ENCODE measurements around the gene VDAC2.

The VDAC2 gene

DNA sequence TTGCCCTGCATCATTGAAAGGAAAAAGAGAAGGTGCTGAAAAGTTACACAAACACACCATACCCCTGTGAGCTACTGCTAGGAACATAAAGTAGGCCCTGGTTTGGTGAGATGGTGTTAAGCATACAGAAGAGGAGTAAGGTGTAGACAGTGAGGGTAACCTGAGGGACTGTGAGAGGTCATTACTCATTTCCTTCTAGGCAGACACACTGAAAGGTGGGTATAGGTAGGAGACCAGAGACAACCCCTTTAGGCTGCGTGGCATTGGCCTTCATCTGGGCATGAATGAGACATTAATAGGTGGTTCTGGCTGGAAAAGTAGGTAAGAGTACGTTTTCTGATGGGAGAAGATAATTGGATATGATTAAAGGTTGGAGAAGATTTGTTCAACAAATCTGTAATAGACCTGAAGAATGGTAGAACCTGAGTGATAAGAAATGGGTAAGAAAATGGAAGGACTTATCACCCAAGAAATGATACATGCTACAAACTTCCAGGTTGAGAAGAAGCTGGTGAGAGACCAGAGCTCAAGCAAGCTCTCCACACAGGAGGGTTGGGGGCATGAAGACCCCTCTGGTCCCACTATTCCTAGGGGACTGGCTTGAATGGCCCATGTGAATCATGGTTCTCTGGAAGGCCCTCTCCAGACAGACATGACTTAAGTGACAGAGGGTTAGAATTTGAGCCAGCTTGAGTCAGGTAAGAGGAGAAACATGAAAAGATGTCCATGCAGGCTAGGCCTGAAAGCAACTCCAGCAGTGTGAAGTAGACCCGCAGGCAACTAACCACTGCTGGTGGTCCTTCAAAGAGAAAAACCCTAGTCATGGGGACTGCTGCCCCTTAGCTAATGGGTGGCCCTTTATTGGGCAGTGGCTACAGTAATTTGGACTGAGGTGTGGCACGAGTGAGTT, 21.3 kb downstream of the VDAC2 start:
- DNase-seq, result no peak

DNA sequence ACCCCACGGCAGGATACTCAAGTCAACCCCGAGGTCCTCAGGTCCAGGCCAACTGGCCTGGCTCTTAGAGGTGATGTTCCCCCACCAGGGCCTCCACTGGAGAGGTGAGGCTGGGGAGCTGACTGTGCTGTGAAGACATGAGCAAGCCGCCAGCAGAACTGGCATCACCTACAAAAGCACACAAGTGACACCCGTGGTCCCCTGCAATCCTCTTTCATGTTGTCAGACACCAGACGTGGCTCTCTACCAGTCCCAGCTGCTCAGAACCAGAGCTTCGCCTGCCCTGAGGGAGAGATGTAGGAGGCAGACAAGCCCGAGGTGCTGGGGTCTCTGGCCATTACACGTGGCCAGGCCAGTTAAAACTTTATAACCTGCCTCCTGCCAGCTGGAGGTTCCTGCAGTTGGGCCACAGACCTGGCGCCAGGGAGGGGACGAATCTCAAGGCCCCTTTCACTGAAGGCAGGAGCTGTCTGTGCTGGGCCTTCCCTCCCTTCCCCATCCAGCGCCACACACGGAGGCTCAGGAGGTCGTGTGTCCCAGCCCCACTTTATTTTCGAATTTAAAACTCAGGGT, 22.9 kb downstream of the VDAC2 start:
- no peak for DNase-seq

DNA sequence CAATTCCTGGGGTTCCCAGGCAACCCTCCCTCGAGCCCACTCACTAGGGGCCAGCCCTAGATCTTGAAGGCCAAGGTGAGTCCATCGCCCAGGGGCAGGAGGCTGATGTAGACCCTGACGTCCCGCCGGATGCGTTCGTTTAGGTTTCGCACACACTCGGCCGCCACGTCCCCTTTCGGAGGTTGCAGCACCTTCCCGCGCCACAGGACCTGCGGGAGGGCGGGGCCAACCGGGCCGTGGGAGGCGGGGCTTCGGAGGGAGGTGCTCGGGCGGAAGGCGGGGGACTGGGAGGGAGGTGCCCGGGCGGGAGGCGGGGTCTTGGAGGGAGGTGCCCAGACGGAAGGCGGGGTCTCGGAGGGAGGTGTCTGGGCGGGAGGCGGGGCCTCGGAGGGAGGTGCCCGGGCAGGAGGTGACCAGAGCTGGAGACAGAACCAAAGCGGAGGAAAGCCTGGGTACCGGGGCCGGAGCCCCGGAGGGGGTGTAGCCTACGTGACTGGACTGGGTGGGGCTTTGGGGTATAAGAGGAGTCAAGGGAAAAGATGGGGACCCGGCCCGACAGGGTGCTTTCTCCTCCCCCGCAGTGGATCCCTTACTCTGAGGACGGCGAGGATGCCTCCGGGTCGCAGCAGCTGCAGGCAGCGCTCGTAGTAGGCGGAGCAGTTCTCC, 23.6 kb downstream of the VDAC2 start:
- peak; percentile 96 for DNase-seq

DNA sequence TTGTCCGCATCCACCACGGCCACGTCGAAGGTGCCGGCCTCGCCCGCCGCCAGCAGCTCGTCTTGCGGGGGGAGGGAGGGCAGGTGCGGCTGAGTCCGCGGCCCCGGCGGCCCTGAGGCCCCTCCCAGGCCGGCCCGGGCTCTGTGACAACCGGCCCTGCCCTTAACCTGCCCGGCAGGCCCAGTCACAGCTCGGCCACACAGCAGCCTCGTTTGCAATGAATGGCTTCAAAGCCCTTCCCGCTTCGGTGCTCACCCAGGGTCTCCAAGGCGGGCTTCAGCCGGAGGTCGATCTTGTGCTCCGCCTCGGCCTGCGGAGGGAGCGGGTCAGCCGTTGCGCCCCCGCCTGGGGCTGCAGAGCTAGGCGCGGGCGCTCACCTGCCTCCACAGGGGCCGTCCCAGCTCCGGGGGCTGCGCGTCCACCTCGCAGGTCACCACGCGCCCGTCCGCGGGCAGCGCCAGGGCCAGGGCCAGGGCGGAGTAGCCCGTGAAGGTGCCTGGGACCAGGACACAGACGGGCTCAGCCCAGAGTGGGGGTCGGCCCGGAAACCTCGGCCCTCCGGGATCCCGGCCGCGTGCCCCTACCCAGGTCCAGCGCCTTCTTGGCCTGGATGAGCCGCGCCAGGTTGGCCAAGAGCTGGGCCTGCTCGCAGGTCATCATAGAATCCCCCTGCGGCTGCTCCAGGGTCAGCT, 24.2 kb downstream of the VDAC2 start:
- no peak for DNase-seq

DNA sequence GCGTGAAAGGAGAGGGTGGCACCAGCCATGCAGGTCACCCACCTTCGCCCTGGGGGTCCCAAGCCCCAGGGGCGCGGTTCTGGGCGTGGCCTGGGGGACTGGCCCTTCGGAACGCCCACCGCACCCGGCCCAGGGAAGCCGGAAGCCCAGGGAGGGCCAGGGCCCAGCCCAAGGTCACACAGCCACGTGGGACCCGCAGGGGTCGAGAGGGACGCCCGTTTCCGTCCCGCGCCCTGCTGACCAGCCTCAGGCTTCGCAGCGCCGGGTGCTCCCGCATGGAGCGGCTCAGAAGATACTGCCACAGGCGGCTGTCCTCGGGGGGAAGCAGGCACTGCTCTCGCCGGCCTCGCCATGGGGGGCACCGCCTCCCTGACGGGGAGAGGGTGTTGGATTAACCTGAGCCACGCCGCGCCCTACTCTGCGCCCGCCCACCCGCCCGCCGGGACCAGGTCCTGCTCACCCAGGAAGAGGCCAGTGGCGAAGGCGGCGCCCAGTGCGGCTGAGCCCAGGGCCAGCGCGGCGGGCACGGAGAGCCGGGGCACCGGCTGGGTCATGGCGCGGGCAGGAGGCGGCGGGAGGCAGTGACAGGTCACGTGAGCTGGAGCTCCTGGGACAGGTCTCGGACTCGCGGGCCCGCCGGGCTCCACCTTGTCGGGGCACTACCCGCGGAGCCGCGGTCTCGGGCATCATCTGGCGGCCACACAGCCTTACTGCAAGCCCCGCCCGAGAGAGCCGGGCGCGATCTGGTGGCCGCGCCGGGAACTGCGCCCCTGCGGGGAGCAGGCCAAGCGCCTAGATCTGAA, 25.0 kb downstream of the VDAC2 start, which contains the start of gene COMTD1:
Gene COMTD1 (minus strand): TSS at position 583 of the 803 bp plus-strand sequence. CDS start 29 bp downstream, at position 554.
- DNase-seq, result peak; percentile 91

DNA sequence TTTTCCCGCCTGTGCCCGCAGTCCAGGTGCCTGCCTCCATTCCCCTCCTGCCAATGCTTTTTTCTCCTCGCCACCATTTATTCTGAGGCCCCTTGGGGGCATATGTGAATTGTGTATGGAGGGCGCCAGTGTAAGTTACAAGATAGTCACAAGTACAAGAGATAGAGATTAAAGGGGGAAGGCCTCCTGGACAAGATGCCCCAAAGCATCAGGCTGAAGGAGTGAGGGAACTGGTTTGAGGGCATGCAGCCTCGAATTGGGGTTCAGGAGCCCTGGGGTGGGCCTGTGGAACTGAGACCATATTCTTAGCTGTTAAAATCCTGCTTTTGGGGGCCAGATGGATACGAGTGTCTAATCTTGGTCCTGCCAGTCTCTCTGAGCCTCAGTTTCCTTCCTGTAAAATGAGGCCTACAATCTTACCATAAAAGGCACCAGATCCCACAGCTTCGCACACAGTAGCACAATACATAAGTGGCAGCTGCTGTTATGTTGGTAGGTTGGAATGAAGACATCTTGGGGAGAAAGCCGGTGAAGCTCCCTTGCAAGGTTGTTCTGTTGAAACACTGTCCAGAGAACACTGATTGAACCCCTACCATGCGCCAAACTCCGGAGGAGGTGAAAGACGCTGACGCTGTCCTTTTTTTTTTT, 25.7 kb downstream of the VDAC2 start:
- DNase-seq, result no peak

DNA sequence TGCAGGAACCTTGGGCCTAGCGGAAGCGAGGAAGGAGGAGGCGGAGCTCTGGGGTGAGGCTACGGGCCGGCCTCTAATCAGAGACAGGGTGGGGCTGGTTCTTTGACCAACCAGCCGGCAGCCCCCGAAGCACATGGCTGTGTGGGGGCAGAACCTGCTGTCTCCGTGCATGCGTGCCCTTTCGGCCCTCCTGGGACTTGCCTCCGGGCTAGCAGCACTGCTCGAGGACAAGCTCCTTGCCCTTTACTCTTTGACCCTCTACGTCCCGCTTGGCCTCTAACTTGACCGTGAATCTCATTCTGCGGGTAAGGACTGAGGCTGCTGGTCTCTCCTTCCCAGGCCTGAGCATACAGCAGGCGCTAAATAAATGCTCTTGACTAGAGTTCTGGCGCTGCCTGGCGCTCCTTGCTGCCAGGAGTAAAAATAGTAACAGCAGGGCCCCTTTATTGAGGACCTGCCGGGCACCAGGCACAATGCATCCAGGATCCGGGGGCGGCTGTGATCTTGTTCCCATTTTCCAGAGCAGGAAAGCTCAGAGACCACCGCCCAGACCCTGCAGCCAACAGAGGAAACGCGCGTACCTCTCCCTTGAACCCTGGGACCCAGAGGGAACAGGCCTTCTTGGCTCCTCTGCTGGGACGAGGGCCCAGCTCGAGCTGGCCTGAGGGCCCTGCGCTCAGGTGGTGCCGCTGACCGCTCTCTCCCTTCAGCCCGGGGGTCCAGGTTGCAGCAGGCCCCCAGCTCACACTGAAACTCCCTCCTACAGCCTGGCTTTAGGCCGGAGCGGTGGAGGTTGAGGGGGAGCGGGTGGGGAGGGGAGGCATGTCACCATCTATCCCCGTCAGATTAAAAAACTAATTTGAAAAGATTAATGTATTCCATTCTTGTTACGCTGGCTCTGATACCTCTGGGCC, 27.8 kb downstream of the VDAC2 start:
- DNase-seq, result no peak

DNA sequence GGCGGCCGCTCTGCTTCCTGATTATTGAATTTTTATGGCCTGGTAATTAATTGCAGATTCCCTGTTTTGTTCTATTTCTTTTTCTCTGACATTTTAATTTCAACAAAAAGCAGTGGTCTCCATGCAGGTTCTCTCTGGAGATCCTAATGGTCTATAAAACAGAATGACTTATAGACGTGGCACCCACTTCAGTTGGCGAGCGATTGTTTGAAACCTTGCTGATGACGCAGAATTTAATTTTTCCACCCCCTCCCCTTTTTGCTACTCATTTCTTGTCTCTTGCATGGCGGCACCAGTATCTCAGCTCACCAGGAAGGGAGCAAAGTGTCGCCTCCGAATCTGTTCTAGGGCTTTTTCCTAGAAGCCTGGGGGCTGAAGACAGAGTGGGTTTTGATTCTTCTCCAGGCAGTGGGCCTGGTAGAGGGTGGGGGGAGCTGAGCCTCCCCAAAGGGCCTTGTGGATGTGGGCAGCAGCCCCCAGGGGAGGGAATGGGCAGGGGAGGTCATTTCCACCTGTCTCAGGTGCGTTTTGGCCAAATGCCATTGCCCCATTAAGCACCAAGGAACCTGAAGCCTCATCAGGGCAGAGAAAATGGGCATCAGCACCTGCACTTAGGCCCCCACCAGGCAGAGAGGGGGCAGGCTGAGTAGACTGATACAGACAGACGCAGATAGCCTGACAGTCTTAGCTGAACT, 28.6 kb downstream of the VDAC2 start:
- no peak for DNase-seq

DNA sequence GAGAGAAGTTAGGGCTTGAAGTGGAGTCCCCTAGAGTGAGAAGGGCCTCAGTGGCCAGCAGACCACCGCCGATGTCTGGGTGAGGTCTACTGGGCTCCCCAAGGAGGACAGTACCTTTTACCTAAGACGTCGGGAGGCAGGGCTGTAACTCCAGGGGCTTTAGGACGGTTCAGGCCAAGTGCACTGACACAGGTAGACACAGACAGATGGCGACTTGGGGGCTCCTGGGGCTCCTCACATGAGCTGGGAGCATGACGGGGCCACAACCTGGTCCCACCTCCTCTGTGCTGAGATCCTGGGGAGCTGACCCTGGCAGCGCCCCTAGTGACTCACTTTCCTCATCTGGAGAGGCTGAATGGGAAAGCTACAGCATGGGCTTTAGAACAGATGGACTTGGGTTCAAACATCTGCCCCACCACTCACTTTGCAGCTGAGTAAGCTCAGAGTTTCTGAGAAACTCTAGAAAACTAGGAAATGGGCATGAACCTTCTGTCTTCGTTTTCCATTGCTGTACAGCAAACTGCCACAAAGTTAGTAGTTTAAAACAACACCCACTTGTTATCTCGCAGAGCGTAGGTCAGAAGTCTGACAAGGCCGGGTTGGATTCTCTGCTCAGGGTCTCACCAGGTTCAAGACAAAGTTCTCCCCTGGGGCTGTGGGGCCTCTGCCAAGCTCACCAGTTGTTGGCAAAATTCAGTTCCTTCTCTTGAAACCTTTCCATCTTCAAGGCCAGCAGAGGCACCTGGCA, 29.9 kb downstream of the VDAC2 start:
- no peak for DNase-seq

DNA sequence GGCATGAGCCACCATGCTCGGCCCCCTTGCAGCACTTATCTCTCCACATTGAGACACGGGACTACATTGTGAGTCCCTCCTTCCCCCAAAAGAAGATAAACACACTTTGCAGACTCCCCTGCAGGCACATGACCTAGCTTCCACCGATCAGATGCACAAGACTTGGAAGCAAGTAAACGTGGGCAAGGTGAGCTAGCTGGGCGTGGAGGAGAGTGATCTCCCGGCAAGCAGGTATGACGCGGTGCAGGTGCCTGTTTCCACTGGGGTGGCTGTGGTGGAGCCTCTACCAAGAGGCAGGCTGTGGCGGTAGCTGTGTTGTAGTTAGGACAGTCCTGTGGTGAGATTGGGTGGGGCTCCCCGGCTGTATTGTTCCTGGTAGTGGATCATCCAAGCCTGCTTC, 32.8 kb downstream of the VDAC2 start:
- no peak for DNase-seq

DNA sequence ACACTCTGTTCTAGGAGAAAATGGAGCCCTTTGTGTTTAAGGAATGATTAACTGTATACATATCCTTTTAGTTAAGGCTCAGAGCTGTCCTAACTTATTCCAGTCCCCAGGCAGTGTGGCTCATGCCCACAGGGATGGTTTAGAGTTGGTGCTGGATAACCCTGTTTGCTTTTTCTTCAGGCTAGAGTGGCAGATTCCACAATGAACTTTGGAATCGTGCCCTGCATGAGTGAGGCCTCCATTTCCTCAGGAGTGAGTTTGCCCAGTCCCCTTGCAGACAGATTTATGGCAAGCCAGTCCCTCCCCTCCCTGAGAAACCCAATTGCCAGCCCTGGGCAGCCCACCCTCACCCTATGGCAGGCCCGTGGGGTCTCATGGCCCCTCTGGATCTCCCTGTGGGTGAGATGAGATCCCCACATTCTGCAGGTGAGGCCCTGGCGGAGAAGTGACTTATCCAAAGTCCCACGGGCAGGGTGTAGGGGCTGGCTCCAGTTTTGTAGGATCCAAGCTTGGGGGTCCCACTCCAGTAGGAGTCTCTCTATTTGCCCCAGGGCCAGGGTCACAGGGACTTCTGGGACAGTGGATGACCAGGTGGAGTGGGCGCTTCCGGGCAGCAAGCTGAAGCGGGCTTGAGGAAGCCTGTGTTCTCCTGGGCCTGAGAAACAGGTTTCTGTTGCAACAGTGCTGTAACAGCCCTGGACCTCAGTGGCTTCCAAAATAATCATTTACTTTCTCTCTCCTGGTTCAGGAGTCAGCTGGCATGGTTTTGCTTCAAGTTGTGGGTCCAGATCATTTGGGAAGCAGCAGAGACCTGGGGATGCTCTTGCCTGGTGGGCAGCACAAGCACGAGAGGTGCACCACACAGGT, 34.1 kb downstream of the VDAC2 start:
- DNase-seq, result no peak

DNA sequence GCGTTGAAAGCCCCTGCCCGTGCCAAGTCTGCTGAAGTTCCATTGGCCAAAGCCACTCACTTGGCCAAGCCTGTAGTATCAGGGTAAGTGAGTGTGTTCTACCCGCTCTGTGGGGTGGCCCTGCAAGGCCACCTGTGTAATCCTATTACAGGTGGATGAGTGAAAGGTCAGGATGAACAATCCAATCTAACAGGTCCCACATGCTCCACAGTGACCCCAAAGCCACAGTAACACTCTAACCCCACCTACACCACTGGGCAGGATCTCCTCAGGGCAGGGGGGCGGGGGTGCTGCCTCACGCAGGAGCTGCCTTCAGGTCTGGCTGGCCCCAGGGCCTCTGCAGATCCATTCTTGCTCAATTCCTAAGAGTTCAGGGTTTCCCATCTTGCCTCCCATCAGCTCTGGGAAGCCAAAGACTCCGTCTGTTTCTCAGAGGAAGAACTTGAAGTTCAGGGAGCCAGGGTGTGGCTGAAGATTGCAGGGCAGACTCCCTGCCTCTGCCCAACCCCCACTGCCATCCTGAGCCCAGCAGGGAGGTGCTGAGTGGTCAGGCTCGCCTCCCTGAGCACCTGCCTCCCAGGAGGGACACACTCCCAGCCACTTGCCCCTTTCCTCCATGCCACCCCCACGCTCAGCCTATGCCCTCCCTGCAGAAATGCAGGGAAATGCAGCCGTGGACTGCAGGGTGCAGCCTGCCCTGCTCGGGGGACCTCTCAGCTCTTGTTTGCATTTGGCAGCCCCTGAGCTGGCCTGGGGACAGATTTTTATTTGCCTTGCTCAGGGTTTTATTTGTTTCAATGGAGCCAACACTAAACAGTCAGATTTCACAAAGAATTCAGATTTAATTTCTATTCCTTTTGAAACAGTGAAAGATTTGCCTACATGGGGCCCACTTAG, 35.0 kb downstream of the VDAC2 start:
- DNase-seq, result no peak

DNA sequence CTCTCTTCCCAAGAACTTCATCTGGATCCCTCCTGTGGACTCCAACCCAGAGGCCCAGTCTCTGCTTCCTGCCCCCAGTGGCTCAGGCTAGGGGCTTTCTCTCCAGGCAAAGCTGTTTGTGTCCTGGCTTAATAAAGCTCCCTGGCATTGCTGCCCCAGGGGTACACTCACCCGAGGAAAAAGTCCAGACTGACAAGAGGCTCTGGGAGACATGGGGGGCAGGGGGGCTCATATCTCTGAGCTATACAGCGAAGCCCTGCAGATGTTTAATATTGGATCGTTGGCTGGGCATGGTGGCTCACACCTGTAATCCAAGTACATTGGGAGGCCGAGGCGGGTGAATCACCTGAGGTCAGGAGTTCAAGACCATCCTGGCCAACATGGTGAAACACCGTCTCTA, 35.9 kb downstream of the VDAC2 start:
- no peak for DNase-seq

DNA sequence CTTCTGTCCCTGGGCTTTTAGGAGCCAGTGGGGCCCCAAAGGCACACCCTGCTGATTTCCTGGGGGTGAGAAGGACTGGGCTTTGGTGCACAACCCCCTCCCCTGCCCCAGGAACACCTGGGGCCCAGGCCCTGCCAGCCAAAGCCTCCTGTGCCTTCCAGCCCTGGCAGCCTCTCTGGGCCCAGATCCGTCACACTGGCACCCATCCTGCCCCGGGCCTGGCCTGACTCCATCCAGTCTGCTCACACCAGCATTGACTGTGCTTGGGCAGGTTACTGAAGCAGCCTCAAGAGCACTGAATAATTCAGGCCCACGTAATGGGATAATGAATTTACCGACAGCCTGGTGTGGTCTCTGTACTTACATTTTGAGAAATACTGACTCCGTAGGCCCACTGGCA, 37.2 kb downstream of the VDAC2 start:
- no peak for DNase-seq

DNA sequence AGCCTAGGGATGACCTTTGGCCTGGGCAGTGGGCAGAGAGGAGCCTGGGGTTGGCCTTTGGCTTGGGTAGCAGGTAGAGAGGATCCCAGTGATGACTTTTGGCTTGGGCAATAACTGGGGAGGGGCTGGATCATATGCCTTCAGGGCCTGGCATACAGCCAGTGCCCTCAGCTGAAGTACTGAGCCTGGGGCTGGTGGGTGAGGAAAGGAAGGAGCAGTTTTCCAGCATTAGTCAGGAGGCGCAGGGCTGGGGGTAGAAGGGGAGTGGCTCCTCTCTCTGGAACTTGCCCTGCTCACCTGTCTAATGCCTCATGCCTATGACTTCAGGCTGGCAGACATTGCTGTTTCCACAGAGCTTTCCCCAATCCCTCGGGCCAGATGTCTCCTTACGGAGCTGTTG, 40.3 kb downstream of the VDAC2 start:
- DNase-seq, result no peak

DNA sequence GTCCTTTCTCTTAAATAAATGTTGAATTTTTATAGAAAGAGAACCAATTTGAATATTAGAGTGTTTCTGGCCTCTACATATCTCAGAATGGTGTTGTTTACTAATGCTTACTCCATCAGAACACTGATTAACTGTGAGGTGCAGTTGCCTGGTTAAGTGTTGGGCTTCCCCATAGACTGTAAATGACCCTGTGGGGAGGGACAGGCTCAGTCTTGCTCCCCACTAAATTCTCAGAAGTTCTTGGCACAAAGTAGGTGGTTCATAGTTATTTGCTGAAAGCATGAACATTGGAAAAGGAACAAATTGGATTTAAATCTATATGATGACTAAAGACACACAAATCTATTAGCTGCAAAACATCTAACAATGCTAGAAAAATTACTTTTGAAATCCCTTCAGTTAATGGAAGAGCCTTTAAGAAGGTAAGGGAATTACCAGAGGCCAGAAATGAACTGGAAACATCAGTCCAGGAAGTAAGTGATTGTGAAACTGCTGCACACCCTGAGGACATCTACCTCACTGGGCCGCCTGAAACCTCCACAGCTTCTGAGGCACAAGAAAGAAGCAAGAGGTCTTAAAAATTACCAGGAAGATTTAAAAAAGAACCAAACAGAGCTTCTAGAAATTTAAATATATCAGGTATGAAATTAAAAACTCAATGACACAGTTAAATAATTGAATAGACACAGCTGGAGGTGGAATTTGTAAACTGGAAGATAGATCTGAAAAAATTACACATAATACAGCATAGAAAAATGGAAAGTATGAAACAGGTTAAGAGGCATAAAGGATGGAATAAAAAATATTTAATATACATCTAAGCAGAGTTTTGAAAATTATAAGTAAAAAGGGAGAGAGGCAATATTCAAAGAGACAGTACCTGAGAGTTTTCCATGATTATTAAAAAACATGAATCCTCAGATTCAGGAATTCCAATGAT, 43.0 kb downstream of the VDAC2 start:
- no peak for DNase-seq

Measured in CD4-positive, alpha-beta T cell treated with Interferon gamma for 1 hour (primary cell).